ENCODE results near the gene SNED1. TPM values are rescaled to one million over a fixed set of nuclear protein-coding genes. Genes with fewer than 3 reads are reported as not detected.

The SNED1 gene
- polyA plus RNA-seq, 1 donor from 2014 or later = 0.32 TPM

DNA sequence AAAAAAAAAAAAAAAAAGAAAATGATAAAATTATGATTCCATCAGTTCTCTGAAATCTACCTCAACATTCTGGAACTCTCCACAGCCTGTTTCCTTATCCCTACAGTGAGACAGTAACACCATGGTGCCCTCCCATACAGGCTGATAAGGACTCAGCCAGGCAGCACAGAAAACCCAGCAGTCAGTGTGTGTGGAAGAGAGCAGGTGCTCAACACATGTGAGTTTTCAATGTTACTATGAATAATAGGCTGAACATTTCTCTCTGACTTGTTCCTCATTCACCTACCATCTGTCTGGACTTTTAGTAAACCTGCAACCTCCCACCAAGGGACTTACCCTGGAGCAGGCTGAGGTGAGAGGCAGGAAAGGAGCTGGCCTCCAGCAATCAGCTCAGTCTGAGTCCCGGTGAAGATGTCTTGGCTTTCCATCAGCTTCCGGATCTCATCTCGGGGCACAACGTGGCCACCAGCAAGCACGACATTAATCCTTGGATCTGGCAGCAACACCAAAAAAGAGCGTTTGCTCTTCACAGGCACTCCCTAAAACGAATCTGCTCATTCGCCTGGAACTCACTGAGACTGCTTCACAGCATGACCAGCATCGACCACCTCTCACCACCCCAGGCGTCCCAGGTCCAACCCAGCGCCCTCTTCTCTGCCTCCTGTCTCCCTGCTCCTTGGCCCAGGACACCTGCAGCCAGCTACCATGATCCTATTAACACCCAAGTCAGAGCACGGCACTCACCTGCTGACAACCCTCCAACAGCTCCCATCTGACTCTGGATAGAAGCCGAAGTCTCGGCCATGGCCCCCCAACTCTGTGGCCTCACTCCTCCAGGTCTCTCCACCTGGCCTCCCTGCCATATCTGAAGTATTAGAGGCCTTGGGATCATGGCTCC lies 134.4 kb downstream of the SNED1 start:
- H3K79me2 ChIP-seq (replicated peaks; ENCODE audit: insufficient read depth, low read length) = no peaks in the 10 kb centered on the region
- H3K9me3 ChIP-seq (ENCODE audit: low read length) = no peaks in the 10 kb centered on the region
- H3K36me3 ChIP-seq (ENCODE audit: insufficient read depth, low read length) = no peaks in the 10 kb centered on the region

GRCh38 chr2:241133436-241133820 lies 135.0 kb downstream of the SNED1 start:
- Histone ChIP-seq H3K9me2 (ENCODE audit: insufficient read depth, low read length) (no peaks in the 10 kb centered on the region), H3K4me3 (ENCODE audit: low read length) (no peak overlapping the region), H3K27ac (ENCODE audit: low read length) (no peak overlapping the region), H3K4me2 (ENCODE audit: low read length) (no peak overlapping the region), H3K9ac (ENCODE audit: low read length) (no peak overlapping the region), H3K9me3 (ENCODE audit: low read length) (no peaks in the 10 kb centered on the region), H4K20me1 (ENCODE audit: insufficient read depth) (no peaks in the 10 kb centered on the region), H3K36me3 (ENCODE audit: insufficient read depth, low read length) (no peaks in the 10 kb centered on the region), H3K79me2 (replicated peaks; ENCODE audit: insufficient read depth, low read length) (no peaks in the 10 kb centered on the region), H2AFZ (ENCODE audit: low read depth, low read length) (no peak overlapping the region), H3K27me3 (ENCODE audit: insufficient read depth, low read depth, low read length) (no peaks in the 10 kb centered on the region), H3F3A (ENCODE audit: insufficient read depth, low read length, poor library complexity, severe bottlenecking) (no peaks in the 10 kb centered on the region)
- TF ChIP-seq MXI1 (conservative IDR thresholded peaks at IDR 0.05; ENCODE audit: poor library complexity, severe bottlenecking) = no peak
- TF ChIP-seq EP300 (conservative IDR thresholded peaks at IDR 0.05; ENCODE audit: poor library complexity, severe bottlenecking) = no peak
- no peak for TF ChIP-seq RAD21 (conservative IDR thresholded peaks at IDR 0.05)
- TF ChIP-seq EZH2 (IDR thresholded peaks at IDR 0.05; ENCODE audit: borderline replicate concordance, insufficient read depth, low read length, poor library complexity, severe bottlenecking) = no peak
- TF ChIP-seq POLR2AphosphoS5 (IDR thresholded peaks at IDR 0.05) = no peak
- TF ChIP-seq, protein P1, sequence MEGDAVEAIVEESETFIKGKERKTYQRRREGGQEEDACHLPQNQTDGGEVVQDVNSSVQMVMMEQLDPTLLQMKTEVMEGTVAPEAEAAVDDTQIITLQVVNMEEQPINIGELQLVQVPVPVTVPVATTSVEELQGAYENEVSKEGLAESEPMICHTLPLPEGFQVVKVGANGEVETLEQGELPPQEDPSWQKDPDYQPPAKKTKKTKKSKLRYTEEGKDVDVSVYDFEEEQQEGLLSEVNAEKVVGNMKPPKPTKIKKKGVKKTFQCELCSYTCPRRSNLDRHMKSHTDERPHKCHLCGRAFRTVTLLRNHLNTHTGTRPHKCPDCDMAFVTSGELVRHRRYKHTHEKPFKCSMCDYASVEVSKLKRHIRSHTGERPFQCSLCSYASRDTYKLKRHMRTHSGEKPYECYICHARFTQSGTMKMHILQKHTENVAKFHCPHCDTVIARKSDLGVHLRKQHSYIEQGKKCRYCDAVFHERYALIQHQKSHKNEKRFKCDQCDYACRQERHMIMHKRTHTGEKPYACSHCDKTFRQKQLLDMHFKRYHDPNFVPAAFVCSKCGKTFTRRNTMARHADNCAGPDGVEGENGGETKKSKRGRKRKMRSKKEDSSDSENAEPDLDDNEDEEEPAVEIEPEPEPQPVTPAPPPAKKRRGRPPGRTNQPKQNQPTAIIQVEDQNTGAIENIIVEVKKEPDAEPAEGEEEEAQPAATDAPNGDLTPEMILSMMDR (IDR thresholded peaks at IDR 0.05; ENCODE audit: poor library complexity, severe bottlenecking) = no peak
- TF ChIP-seq TAF1 (IDR thresholded peaks at IDR 0.05; ENCODE audit: low read depth) = no peak

More for the DNA sequence above, 134.4 kb downstream of the SNED1 start:
- no peak overlapping the region for H3K4me3 ChIP-seq (ENCODE audit: low read length)
- no peak overlapping the region for H3K9ac ChIP-seq (ENCODE audit: low read length)
- H3K4me2 ChIP-seq (ENCODE audit: low read length) = no peak overlapping the region
- no peaks in the 10 kb centered on the region for H4K20me1 ChIP-seq (ENCODE audit: insufficient read depth)
- H3K27ac ChIP-seq (ENCODE audit: low read length) = no peak overlapping the region
- no peaks in the 10 kb centered on the region for H3K9me2 ChIP-seq (ENCODE audit: insufficient read depth, low read length)
- no peaks in the 10 kb centered on the region for H3F3A ChIP-seq (ENCODE audit: insufficient read depth, low read length, poor library complexity, severe bottlenecking)
- no peak for TF ChIP-seq EP300 (conservative IDR thresholded peaks at IDR 0.05; ENCODE audit: poor library complexity, severe bottlenecking)
- TF ChIP-seq, protein P1 (IDR thresholded peaks at IDR 0.05; ENCODE audit: poor library complexity, severe bottlenecking) = no peak
- no peak for TF ChIP-seq EZH2 (IDR thresholded peaks at IDR 0.05; ENCODE audit: borderline replicate concordance, insufficient read depth, low read length, poor library complexity, severe bottlenecking)
- no peak for TF ChIP-seq SMC3 (conservative IDR thresholded peaks at IDR 0.05; ENCODE audit: poor library complexity)
- no peak for TF ChIP-seq TAF1 (IDR thresholded peaks at IDR 0.05; ENCODE audit: low read depth)
- TF ChIP-seq RAD21 (conservative IDR thresholded peaks at IDR 0.05) = no peak
- TF ChIP-seq REST (IDR thresholded peaks at IDR 0.05; ENCODE audit: borderline replicate concordance) = no peak
- no peak for TF ChIP-seq POLR2AphosphoS5 (IDR thresholded peaks at IDR 0.05)
- TF ChIP-seq MXI1 (conservative IDR thresholded peaks at IDR 0.05; ENCODE audit: poor library complexity, severe bottlenecking) = no peak
- H3K27me3 ChIP-seq (ENCODE audit: insufficient read depth, low read depth, low read length) = no peaks in the 10 kb centered on the region
- H2AFZ ChIP-seq (ENCODE audit: low read depth, low read length) = no peak overlapping the region

All from neural cell (in vitro differentiated cells).